Naive thymus-derived CD8-positive, alpha-beta T cell (primary cell): Measurements from ENCODE around the gene FBXL22. TPM values are rescaled to one million over a fixed set of nuclear protein-coding genes. Genes with fewer than 3 reads are reported as not detected.

Experiments used
- ATAC-seq, 2 donors: fragments of 150-1000 bp; cut with Tn5 transposase in 1 of 2; sonication (Bioruptor Pico), chemical (Tn5 transposase) in 1 of 2; 1 replicate in 1 of 2; 2 replicates in 1 of 2; pipeline ENCODE4 v1.10.0; 2021; ENCODE audit warnings: mild to moderate bottlenecking in 2 of 2, moderate library complexity in 2 of 2
- POLR2A ChIA-PET: fragments of 350-600 bp; sonication (Branson Sonifier 250); formaldehyde crosslinking; loops from one replicate; lab custom pipeline; 2021; ENCODE audit warnings: antibody characterized with exemption; lab: Charles Lee
- DNase-seq, 10 donors: peaks; one replicate each; pipeline versions ENCODE4 v3.0.0 to v3.0.0-alpha.2; 2020 to 2022
- H3K27ac Mint-ChIP-seq, 10 donors: one replicate each; pipeline ENCODE4 v1.8.0; 2020 to 2022; ENCODE audit warnings: mild to moderate bottlenecking in 10 of 10, mixed read lengths in 10 of 10, moderate library complexity in 4 of 10, inconsistent platforms in 1 of 10
- H3K27me3 Mint-ChIP-seq, 5 donors: one replicate each; pipeline ENCODE4 v1.8.0; 2021 to 2022; ENCODE audit warnings: mixed read lengths in 5 of 5
- H3K36me3 Mint-ChIP-seq, 3 donors: one replicate each; pipeline ENCODE4 v1.8.0; 2020 to 2022; ENCODE audit warnings: mixed read lengths in 3 of 3, mild to moderate bottlenecking in 2 of 3, inconsistent platforms in 1 of 3
- H3K4me1 Mint-ChIP-seq, 4 donors: one replicate each; pipeline ENCODE4 v1.8.0; 2021 to 2022; ENCODE audit warnings: mixed read lengths in 4 of 4
- H3K4me3 Mint-ChIP-seq, 10 donors: one replicate each; pipeline ENCODE4 v1.8.0; 2020 to 2022; ENCODE audit warnings: mild to moderate bottlenecking in 10 of 10, mixed read lengths in 10 of 10, moderate library complexity in 6 of 10, inconsistent platforms in 1 of 10
- H3K9me3 Mint-ChIP-seq, 9 donors: one replicate each; pipeline ENCODE4 v1.8.0; 2020 to 2022; ENCODE audit warnings: mixed read lengths in 9 of 9, mild to moderate bottlenecking in 3 of 9, inconsistent platforms in 1 of 9, moderate library complexity in 1 of 9
- polyA plus RNA-seq, 3 donors: library from polyadenylated mRNA; unstranded; fragments of 300-500 nt; fragmentation: Illumina TruSeq; gene quantifications; one replicate each; pipeline ENCODE4 v1.2.3, GENCODE V29; 2021
- total RNA-seq, 8 experiments: library from RNA in 2 of 8; stranded (reverse) in 2 of 8; gene quantifications; one replicate each; pipeline ENCODE4 v1.2.3 and lab custom pipeline; 2021 to 2026

FBXL22 gene
- total and polyA plus RNA-seq, 5 experiments from 2014 or later, result 1.5 to 2.7 (median 2.0) TPM

DNA sequence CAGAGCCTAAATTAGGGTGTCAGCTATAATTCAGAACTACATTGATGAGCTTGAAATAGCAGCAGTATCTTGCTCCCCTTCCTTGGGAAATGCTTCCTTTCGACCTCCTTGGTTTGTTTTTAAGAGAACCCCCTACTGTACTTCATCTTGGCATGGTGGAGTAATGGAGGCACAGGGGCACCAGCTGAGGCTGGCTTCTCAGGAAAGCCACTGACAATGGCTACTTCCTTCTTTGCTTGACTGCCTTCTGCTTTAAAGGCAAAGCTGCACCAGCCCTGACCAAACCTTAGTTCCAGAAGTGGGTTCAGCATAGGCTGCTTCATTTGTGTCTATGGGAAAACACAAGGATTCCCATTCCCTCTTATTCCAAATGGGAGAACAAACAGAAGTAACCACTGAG lies 1.5 kb upstream of the FBXL22 start:
- Mint-ChIP-seq H3K36me3 (peaks cover 0 to 40% (median 12%) of the 10 kb centered on the region in 3 donors), H3K27me3 (no peaks in the 10 kb centered on the region), H3K27ac (peak overlapping the region in 9 of 10 donors; percentile 56 to 87 (median 79)), H3K9me3 (no peaks in the 10 kb centered on the region), H3K4me3 (no peak overlapping the region), H3K4me1 (peaks cover 43 to 79% (median 76%) of the 10 kb centered on the region in 4 donors)
- no peak for ATAC-seq
- POLR2A ChIA-PET, result interaction anchor here (1.0 kb wide), 1 partner anchor 15 kb away, joined by 3 read pairs; no protein-coding TSS in a partner anchor
- DNase-seq, result no peak

- H3K4me3 Mint-ChIP-seq, result peak overlapping the region in 1 of 10 donors; percentile 12
- H3K27ac Mint-ChIP-seq, result peak overlapping the region in 9 of 10 donors; percentile 18 to 88 (median 73)
- ATAC-seq (no peak), DNase-seq (no peak)
- POLR2A ChIA-PET, result interaction anchor here (0.8 to 5.9 kb wide), 4 partner anchors 13 to 130 kb away, joined by 3 to 44 read pairs (median 4); no protein-coding TSS in a partner anchor
- H3K27me3 Mint-ChIP-seq, result no peaks in the 10 kb centered on the region
- peaks cover 0 to 30% (median 8%) of the 10 kb centered on the region in 3 donors for H3K36me3 Mint-ChIP-seq
- peaks cover 36 to 73% (median 70%) of the 10 kb centered on the region in 4 donors for H3K4me1 Mint-ChIP-seq
- H3K9me3 Mint-ChIP-seq, result no peaks in the 10 kb centered on the region
Measured at GRCh38 chr15:63596676-63597037, 530 bp upstream of the FBXL22 start.

DNA sequence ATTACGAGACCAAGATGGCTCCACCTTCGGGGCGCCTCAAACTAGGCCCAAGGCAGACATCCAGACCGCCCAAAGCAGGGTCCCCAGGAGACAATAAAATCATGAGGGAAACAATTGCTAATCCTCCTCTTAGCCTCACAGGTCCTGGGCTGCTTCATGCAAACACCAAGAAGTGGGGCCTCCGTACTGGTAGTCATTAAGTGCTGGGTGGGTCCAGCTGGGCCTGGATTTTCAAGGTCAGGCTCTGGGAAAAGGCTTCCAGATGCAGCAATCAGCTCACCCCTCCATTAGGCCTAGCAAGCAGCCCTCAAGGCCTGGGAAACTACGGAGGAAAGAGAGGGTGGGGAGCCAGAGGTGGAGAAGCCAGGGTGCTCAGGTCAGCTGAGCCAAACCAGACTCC lies 634 bp downstream of the FBXL22 start:
- Mint-ChIP-seq H3K4me3 (peak overlapping the region in 2 of 10 donors; percentile 7 to 41), H3K9me3 (no peaks in the 10 kb centered on the region), H3K4me1 (peaks cover 39 to 75% (median 74%) of the 10 kb centered on the region in 4 donors), H3K27me3 (no peaks in the 10 kb centered on the region), H3K27ac (peak overlapping the region in 6 of 10 donors; percentile 48 to 88 (median 64)), H3K36me3 (peaks cover 0 to 21% (median 8%) of the 10 kb centered on the region in 3 donors)
- POLR2A ChIA-PET, result interaction anchor here (1.6 to 5.9 kb wide), 3 partner anchors 12 to 101 kb away, joined by 3 to 44 read pairs (median 42); partner anchors contain the start of gene USP3
- ATAC-seq (no peak), DNase-seq (no peak)

- no peaks in the 10 kb centered on the region for H3K27me3 Mint-ChIP-seq
- H3K9me3 Mint-ChIP-seq, result no peaks in the 10 kb centered on the region
- peaks cover 37 to 74% (median 71%) of the 10 kb centered on the region in 4 donors for H3K4me1 Mint-ChIP-seq
- peaks cover 0 to 12% (median under 1%) of the 10 kb centered on the region in 3 donors for H3K36me3 Mint-ChIP-seq
- H3K27ac Mint-ChIP-seq, result peak overlapping the region; percentile 78 to 99 (median 92)
- ATAC-seq (no peak), DNase-seq (no peak)
- H3K4me3 Mint-ChIP-seq, result peak overlapping the region; percentile 85 to 93 (median 89)
- POLR2A ChIA-PET, result interaction anchor here (0.8 to 5.9 kb wide), 11 partner anchors 10 to 497 kb away, joined by 3 to 44 read pairs (median 6); partner anchors contain the start of genes SNX1 and USP3
Measured at GRCh38 chr15:63598473-63599400, 1.6 kb downstream of the FBXL22 start.

DNA sequence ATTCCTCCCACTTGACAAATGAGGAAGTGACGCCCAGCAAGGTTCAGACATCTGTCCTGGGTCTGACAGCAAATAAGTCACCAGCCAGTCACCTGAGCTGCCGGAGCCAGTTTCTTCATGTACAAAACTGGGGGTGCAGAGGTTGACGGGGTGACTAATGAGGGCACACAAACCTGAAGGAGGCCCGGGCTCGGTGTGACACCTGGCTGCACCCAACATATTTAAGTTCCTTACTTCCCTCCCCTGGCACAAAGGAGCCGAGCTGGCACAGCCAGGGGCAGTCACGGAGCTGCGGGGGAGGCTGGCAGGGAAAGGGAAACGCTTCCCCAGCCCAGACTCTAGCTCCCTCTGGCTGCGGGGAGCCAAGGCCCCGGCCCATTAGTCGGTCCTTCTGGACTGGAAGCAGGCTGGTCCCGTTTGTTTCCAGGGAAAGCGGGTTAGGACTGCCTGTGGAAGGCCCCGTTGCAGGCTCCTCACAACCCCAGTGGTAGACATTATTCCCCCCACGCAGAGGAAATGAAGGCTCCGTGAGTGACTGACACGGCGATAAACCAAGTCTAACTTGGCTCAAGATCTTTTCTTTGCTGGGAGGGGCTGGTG lies 2.3 kb downstream of the FBXL22 start:
- Mint-ChIP-seq H3K27ac (peak overlapping the region; percentile 85 to 99 (median 92)), H3K4me1 (peaks cover 34 to 70% (median 67%) of the 10 kb centered on the region in 4 donors), H3K9me3 (no peaks in the 10 kb centered on the region), H3K4me3 (peak overlapping the region; percentile 85 to 93 (median 89)), H3K36me3 (peaks cover 0 to 6% (median 0%) of the 10 kb centered on the region in 3 donors), H3K27me3 (no peaks in the 10 kb centered on the region)
- ATAC-seq (no peak), DNase-seq (peak in 8 of 10 donors; percentile 25 to 62 (median 32))
- POLR2A ChIA-PET, result interaction anchor here (0.8 to 5.9 kb wide), 15 partner anchors 10 to 496 kb away, joined by 3 to 44 read pairs (median 6); partner anchors contain the start of genes CIAO2A, SNX1 and USP3

GRCh38 chr15:63600001-63600615 lies 2.9 kb downstream of the FBXL22 start:
- peak overlapping the region; percentile 85 to 93 (median 89) for H3K4me3 Mint-ChIP-seq
- H3K27ac Mint-ChIP-seq, result peak overlapping the region; percentile 85 to 99 (median 92)
- POLR2A ChIA-PET, result interaction anchor here (0.6 to 5.9 kb wide), 20 partner anchors 10 to 563 kb away, joined by 3 to 44 read pairs (median 6); partner anchors contain the start of genes CIAO2A, PPIB, RPS27L and SNX1
- no peaks in the 10 kb centered on the region for H3K27me3 Mint-ChIP-seq
- DNase-seq (peak in 1 of 10 donors; percentile 64), ATAC-seq (peak; percentile 4 to 8)
- peaks cover 0 to 3% (median 0%) of the 10 kb centered on the region in 3 donors for H3K36me3 Mint-ChIP-seq
- H3K9me3 Mint-ChIP-seq, result no peaks in the 10 kb centered on the region
- H3K4me1 Mint-ChIP-seq, result peaks cover 30 to 70% (median 67%) of the 10 kb centered on the region in 4 donors

DNA sequence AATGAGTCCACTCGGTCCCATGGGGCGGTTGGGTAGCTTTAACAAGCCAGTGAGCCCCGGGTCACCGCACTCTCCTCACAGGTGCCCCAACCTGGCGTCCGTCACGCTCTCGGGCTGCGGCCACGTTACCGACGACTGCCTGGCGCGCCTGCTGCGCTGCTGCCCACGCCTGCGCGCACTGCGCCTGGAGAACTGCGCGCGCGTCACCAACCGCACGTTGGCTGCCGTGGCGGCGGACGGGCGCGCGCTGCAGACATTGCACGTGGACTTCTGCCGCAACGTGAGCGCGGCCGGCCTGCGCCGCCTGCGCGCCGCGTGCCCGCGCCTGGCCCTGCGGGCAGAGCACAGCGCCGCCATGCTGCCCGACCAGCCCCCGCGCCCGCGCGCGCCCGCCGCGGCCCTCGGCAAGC lies 3.4 kb downstream of the FBXL22 start:
- no peaks in the 10 kb centered on the region for H3K27me3 Mint-ChIP-seq
- H3K36me3 Mint-ChIP-seq, result no peaks in the 10 kb centered on the region
- H3K4me1 Mint-ChIP-seq, result peaks cover 28 to 70% (median 67%) of the 10 kb centered on the region in 4 donors
- peak overlapping the region; percentile 88 to 98 (median 94) for H3K4me3 Mint-ChIP-seq
- DNase-seq (peak; percentile 86 to 95 (median 89)), ATAC-seq (peak; percentile 76 to 78)
- no peaks in the 10 kb centered on the region for H3K9me3 Mint-ChIP-seq
- H3K27ac Mint-ChIP-seq, result peak overlapping the region; percentile 85 to 99 (median 96)
- POLR2A ChIA-PET, result interaction anchor here (0.6 to 5.9 kb wide), 20 partner anchors 10 to 562 kb away, joined by 3 to 44 read pairs (median 6); partner anchors contain the start of genes CIAO2A, PPIB, RPS27L and USP3

DNA sequence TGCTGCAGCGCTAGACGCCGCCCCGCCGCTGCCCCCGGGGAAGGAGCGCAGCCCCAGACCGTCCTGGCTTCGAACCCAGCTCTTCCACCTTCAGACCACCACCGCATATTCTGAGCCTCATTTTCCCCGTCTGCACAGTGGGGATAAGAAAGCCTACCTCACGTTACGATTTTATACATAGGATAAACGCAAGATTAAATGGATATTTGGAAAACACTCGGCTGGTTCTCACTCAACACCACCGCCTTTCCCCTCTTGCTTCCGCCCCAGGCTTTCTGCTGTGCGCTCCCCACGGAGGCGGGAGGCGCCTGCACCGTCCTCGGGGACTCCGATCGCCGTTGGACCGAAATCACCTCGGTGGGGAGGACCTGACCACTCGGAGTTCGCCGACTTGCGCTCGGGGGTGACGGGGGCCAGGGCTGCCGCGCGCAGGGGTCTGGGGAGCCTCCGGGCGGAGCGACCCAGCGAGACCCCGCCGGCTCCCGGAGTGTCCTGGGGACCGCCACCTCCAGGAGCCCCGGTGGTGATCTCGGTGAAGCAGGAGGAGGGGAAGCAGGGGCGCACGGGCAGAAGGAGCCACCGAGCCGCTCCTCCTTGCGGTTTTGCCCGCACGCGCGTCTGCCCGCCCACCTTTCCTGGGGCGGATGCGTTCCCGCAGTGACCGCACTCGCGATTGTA lies 4.0 kb downstream of the FBXL22 start:
- no peaks in the 10 kb centered on the region for H3K27me3 Mint-ChIP-seq
- no peaks in the 10 kb centered on the region for H3K36me3 Mint-ChIP-seq
- DNase-seq (peak; percentile 37 to 78 (median 65)), ATAC-seq (peak; percentile 30 to 34)
- H3K27ac Mint-ChIP-seq, result peak overlapping the region; percentile 87 to 99 (median 96)
- no peaks in the 10 kb centered on the region for H3K9me3 Mint-ChIP-seq
- POLR2A ChIA-PET, result interaction anchor here (0.6 to 5.9 kb wide), 19 partner anchors 8 to 562 kb away, joined by 3 to 44 read pairs (median 5); partner anchors contain the start of genes CIAO2A, PPIB, RPS27L and USP3
- H3K4me3 Mint-ChIP-seq, result peak overlapping the region; percentile 87 to 98 (median 94)
- peaks cover 28 to 70% (median 67%) of the 10 kb centered on the region in 4 donors for H3K4me1 Mint-ChIP-seq

GRCh38 chr15:63601704-63602185 lies 4.6 kb downstream of the FBXL22 start:
- H3K27ac Mint-ChIP-seq, result peak overlapping the region; percentile 87 to 99 (median 92)
- no peaks in the 10 kb centered on the region for H3K36me3 Mint-ChIP-seq
- peaks cover 26 to 69% (median 67%) of the 10 kb centered on the region in 4 donors for H3K4me1 Mint-ChIP-seq
- DNase-seq (no peak), ATAC-seq (no peak)
- peak overlapping the region; percentile 87 to 98 (median 94) for H3K4me3 Mint-ChIP-seq
- POLR2A ChIA-PET, result interaction anchor here (0.5 to 5.9 kb wide), 14 partner anchors 8 to 562 kb away, joined by 3 to 44 read pairs (median 4); partner anchors contain the start of gene USP3
- H3K9me3 Mint-ChIP-seq, result no peaks in the 10 kb centered on the region
- no peaks in the 10 kb centered on the region for H3K27me3 Mint-ChIP-seq

DNA sequence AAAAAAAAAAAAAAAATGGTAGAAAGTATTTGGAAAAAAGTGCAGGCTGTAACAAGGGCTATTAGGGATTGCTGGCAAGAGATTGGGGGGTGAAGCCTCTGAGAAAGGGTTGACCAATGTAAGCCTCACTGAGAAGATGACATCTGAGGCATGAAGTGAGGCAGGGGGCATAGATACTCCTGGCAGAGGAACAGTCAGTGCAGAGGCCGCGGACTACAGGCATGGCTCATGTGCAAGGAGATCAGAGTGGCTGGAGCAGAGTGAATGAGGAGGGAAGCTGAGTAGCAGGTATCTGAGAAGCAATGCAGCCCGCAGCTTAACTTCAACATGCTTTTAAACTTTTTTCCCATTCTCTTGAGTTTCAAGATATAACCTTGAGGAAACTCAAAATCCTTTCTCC lies 5.4 kb downstream of the FBXL22 start:
- ATAC-seq (no peak), DNase-seq (no peak)
- H3K27ac Mint-ChIP-seq, result peak overlapping the region in 9 of 10 donors; percentile 68 to 99 (median 88)
- peaks cover 0 to 4% (median 0%) of the 10 kb centered on the region in 3 donors for H3K36me3 Mint-ChIP-seq
- H3K9me3 Mint-ChIP-seq, result no peaks in the 10 kb centered on the region
- no peaks in the 10 kb centered on the region for H3K27me3 Mint-ChIP-seq
- peaks cover 23 to 64% (median 62%) of the 10 kb centered on the region in 4 donors for H3K4me1 Mint-ChIP-seq
- POLR2A ChIA-PET, result interaction anchor here (0.6 to 5.9 kb wide), 10 partner anchors 8 to 561 kb away, joined by 3 to 44 read pairs (median 5); partner anchors contain the start of gene USP3
- H3K4me3 Mint-ChIP-seq, result peak overlapping the region in 9 of 10 donors; percentile 27 to 98 (median 71)
